HEK293T (cell line): ENCODE data around the gene PLXNA2.

Source experiments
- CTCF ChIA-PET: fragments of 350-600 bp; formaldehyde crosslinking; extraction: SDS; loops from one replicate; lab custom pipeline; 2021; ENCODE audit warnings: antibody characterized with exemption, inconsistent platforms; lab: Yijun Ruan, JAX
- POLR2A ChIA-PET: fragments of 350-600 bp; formaldehyde crosslinking; extraction: SDS; loops from one replicate; lab custom pipeline; 2020; ENCODE audit warnings: antibody characterized with exemption, inconsistent platforms; lab: Yijun Ruan, JAX
- DNase-seq: peaks from one replicate; pipeline ENCODE4 v3.0.0; 2012; ENCODE audit warnings: mixed read lengths; ENCODE audit errors: extremely low spot score
- ARNT ChIP-seq: fragments of 450-650 bp; IDR thresholded peaks from 2 replicates; pipeline ENCODE4 v1.6.1; 2017; ENCODE audit warnings: mild to moderate bottlenecking
- BHLHE40 ChIP-seq: fragments of 450-650 bp; IDR thresholded peaks from 2 replicates; pipeline ENCODE4 v1.6.1; 2016; ENCODE audit warnings: mild to moderate bottlenecking, moderate library complexity, borderline replicate concordance
- CTBP1 ChIP-seq: fragments of 450-650 bp; IDR thresholded peaks from 2 replicates; pipeline ENCODE4 v1.6.1; 2016; ENCODE audit warnings: borderline replicate concordance
- ELF4 ChIP-seq: fragments of 450-650 bp; IDR thresholded peaks from 2 replicates; pipeline ENCODE4 v1.6.1; 2017; ENCODE audit warnings: antibody characterized with exemption
- FOXA1 ChIP-seq: fragments of 450-650 bp; IDR thresholded peaks from 2 replicates; pipeline ENCODE4 v1.6.1; 2016; ENCODE audit warnings: mild to moderate bottlenecking
- FOXK2 ChIP-seq: fragments of 450-650 bp; IDR thresholded peaks from 2 replicates; pipeline ENCODE4 v1.6.1; 2016; ENCODE audit warnings: mild to moderate bottlenecking
- FOXM1 ChIP-seq: fragments of 450-650 bp; IDR thresholded peaks from 2 replicates; pipeline ENCODE4 v1.6.1; 2017; ENCODE audit warnings: mild to moderate bottlenecking, borderline replicate concordance
- HDGF ChIP-seq: fragments of 450-650 bp; IDR thresholded peaks from 2 replicates; pipeline ENCODE4 v1.6.1; 2017; ENCODE audit warnings: antibody characterized with exemption, borderline replicate concordance
- L3MBTL2 ChIP-seq: fragments of 450-650 bp; conservative IDR thresholded peaks from 2 replicates; pipeline ENCODE4 v1.6.1; 2016; ENCODE audit warnings: mild to moderate bottlenecking
- LEF1 ChIP-seq: fragments of 450-650 bp; IDR thresholded peaks from 2 replicates; pipeline ENCODE4 v1.6.1; 2017; ENCODE audit warnings: mild to moderate bottlenecking, borderline replicate concordance
- NFRKB ChIP-seq: fragments of 450-650 bp; IDR thresholded peaks from 2 replicates; pipeline ENCODE4 v1.6.1; 2016; ENCODE audit warnings: mild to moderate bottlenecking, moderate library complexity
- SP1 ChIP-seq: fragments of 450-650 bp; IDR thresholded peaks from 2 replicates; pipeline ENCODE4 v1.6.1; 2017
- SUZ12 ChIP-seq: fragments of 450-650 bp; IDR thresholded peaks from 2 replicates; pipeline ENCODE4 v1.6.1; 2016; ENCODE audit warnings: mild to moderate bottlenecking
- TARDBP ChIP-seq: fragments of 450-650 bp; IDR thresholded peaks from 2 replicates; pipeline ENCODE4 v1.6.1; 2016
- ZNF384 ChIP-seq: fragments of 450-650 bp; IDR thresholded peaks from 2 replicates; pipeline ENCODE4 v1.6.1; 2016
- TF ChIP-seq, protein P1 (sequence below): fragments of 450-650 bp; IDR thresholded peaks from 2 replicates; pipeline ENCODE4 v1.6.1; 2016

Gene PLXNA2

DNA sequence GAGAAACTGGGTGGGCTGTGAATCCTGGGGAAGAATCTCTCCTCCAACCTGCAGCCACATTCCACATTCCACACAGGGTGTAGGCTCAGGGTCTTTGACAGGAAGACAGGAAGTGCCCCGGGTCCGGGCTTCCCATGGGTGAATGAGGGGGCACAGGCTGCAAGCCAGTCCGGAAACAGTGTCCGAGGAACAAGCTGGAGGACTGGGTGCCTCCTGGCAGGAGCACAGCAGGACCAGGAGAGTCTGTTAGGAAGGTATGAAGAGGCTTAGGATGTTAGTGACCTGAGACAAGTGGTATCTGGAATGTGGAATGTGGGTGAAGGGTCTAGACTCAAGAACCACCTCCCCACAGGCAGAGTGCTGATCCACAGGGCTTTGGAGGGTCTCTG lies 212.3 kb downstream of the PLXNA2 start:
- TF ChIP-seq FOXK2 (no peak), ZNF384 (no peak), HDGF (no peak), CTBP1 (no peak), L3MBTL2 (no peak), FOXM1 (no peak), ARNT (no peak), NFRKB (no peak), SP1 (no peak), ELF4 (no peak), FOXA1 (no peak), BHLHE40 (no peak), TARDBP (no peak), SUZ12 (no peak), LEF1 (no peak)
- TF ChIP-seq, protein P1, sequence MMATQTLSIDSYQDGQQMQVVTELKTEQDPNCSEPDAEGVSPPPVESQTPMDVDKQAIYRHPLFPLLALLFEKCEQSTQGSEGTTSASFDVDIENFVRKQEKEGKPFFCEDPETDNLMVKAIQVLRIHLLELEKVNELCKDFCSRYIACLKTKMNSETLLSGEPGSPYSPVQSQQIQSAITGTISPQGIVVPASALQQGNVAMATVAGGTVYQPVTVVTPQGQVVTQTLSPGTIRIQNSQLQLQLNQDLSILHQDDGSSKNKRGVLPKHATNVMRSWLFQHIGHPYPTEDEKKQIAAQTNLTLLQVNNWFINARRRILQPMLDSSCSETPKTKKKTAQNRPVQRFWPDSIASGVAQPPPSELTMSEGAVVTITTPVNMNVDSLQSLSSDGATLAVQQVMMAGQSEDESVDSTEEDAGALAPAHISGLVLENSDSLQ, result no peak
- POLR2A ChIA-PET, result no interaction called here
- CTCF ChIA-PET, result no interaction called here
- no peak for DNase-seq

DNA sequence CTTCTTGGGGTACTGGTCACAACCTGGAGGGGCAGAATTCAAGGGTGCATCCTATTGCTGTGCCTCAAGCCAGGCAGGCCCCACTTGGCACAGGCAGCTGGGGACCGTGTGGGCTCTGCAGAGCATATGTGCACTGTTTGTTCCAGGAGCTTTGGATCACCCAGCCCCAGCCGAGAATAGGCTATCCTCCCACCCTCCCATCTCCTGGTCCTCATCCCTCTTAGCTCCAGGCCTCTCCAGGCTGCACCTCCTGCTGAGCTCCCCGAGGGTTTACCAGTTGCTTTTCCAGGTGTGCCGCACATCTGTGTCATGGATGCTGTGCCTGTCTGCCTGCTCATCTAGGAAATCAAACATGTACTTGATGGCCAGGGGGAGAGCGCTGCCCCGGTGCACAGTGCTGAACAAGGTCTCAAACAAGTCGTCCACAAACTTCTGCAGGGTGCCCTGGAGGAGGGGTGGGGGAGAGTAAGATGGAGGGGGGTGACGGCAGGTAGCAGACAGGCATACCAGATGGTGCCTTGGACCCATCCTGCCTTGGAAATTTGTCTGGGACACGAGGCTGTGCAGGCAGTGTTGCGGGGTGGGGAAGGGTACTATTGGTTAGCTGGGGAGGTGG lies 212.8 kb downstream of the PLXNA2 start:
- CTCF ChIA-PET, result no interaction called here
- TF ChIP-seq ELF4 (no peak), TARDBP (no peak), L3MBTL2 (no peak), HDGF (no peak), LEF1 (no peak), NFRKB (no peak), SP1 (no peak), FOXA1 (no peak), BHLHE40 (no peak), ARNT (no peak), SUZ12 (no peak), CTBP1 (no peak), FOXM1 (no peak), ZNF384 (no peak), FOXK2 (no peak)
- TF ChIP-seq, protein P1, result no peak
- POLR2A ChIA-PET, result no interaction called here
- no peak for DNase-seq

DNA sequence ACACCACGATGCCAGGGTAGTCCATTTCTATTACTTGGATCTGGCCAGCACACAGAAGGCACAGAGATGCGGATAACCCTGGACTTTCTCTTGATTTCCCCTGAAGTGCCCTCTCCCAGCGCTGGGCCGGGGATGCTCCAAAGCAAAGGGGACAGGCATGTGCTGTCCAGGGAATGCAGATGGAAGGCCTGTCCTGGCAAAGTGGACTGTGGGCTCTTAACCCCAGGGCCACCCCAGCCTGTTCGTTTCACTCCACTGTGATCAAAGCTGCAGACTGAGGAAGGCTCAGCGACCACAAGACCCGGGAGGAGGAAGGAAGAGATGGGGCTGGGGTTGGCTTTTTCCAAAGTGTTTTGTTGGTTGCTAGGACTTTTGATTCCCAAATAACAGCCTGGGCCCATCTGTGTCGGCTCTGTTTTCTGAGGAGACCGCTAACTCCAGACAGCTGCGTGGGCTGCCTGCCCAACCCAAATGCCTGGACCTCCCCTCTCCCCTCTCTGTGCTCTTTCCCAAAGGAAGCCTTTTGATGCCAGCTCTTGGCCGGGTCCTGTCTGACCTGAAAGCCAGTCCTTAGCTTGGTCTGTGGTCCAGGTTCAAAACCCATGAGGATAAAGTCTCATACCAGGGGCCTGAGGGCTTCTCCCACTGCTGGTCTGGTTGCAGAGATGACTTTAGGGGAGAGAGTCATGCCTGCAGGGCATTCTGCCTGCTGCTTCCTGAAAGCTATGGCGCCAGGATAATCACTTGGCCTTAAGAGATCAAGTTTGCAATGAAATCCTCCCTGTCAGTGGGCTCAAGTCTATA lies 213.7 kb downstream of the PLXNA2 start:
- POLR2A ChIA-PET, result interaction anchor here (0.6 kb wide), 1 partner anchor 214 kb away, joined by 3 read pairs; the partner anchor contains the start of gene PLXNA2
- CTCF ChIA-PET, result no interaction called here
- TF ChIP-seq TARDBP (no peak), FOXK2 (no peak), L3MBTL2 (no peak), NFRKB (no peak), HDGF (no peak), BHLHE40 (no peak), FOXM1 (no peak), LEF1 (no peak), FOXA1 (no peak), ARNT (no peak), CTBP1 (no peak)
- TF ChIP-seq, protein P1, result no peak

DNA sequence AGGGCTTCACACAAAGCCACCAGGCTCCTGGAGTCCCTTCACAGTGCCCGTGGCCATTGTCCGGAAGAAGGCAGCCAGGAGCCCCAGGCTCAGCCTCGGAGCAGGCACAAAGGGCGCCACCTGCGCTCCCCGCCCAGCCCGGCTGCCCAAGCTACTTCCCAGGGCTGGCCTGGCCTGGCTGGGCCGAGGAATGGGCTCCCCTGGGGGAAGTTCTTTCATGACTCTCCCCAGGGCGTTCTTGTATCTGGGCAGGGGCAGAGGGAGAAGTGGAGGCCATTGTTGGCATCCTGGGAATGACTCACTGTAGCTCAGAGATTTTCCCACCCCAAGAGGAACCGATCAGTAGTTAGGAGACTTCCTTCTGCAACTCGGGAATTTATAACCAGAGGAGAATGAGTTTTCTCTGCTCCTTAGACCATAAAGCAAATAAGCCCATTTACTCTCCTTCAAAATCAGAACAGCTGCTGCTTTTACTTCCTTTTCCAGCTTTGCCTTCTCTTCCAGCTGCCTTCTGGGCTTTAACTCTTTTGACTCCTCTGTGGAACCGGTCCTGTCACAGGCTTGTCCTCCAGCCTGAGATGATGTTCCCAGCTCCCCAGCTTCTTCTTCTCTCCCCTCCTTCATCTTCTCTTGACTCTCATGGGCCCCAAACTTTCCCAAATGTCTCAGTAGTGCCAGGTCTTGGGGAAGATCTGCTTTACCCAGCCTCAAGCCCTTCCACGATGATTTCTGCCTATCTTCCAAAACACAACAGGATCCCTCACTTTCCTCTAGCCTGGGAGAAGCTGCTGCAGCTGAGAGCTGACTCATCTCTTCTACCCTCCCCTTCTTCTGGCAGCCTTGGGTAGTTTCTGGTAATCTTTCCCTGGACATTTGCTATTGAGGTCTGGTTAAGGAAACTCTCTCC lies 214.6 kb downstream of the PLXNA2 start:
- no peak for DNase-seq
- ChIA-PET POLR2A (interaction anchor here (0.6 kb wide), 1 partner anchor 215 kb away, joined by 3 read pairs; the partner anchor contains the start of gene PLXNA2), CTCF (no interaction called here)
- TF ChIP-seq BHLHE40 (no peak), CTBP1 (no peak), L3MBTL2 (no peak)

More for the DNA sequence above, 213.7 kb downstream of the PLXNA2 start:
- no peak for DNase-seq

GRCh38 chr1:208028526-208028925 lies 215.7 kb downstream of the PLXNA2 start:
- POLR2A ChIA-PET, result no interaction called here
- no peak for DNase-seq
- CTCF ChIA-PET, result no interaction called here
- TF ChIP-seq ARNT (no peak), NFRKB (no peak), SUZ12 (no peak), FOXK2 (no peak), L3MBTL2 (no peak), ELF4 (no peak), CTBP1 (no peak)
